Retina (tissue), 1 donor: ENCODE results near the gene CXCR2.
A peak's percentile ranks its signal among the peaks of the same experiment; 100 is the strongest.
"Not testable (repeated sequence)": the region's sequence is repeated elsewhere in the genome, so short reads cannot be mapped to it uniquely, and the experiment has no call there.

Experiments used
- DNase-seq: peaks from one replicate; pipeline ENCODE4 v3.0.0-alpha.2; 2016

CXCR2 gene

DNA sequence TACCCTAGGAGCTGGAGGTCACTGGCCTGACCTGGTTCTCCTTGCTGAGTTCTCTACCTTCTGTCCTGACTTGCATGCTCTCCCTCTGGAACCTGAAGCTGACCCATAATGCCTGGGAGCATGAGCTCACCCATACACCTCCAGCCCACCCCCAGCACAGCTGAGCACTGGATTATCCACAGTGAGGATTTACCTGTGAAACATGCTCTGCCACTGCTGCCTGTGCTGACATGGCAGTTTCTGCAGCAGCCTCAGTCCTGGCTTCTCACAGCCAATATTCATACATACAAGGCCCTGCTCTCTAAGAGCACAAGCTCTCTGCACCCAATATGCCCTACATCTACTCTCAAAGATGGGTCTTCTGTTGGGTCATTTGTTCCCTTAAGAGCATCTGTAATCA, 5.0 kb downstream of the CXCR2 start:
- no peak for DNase-seq

DNA sequence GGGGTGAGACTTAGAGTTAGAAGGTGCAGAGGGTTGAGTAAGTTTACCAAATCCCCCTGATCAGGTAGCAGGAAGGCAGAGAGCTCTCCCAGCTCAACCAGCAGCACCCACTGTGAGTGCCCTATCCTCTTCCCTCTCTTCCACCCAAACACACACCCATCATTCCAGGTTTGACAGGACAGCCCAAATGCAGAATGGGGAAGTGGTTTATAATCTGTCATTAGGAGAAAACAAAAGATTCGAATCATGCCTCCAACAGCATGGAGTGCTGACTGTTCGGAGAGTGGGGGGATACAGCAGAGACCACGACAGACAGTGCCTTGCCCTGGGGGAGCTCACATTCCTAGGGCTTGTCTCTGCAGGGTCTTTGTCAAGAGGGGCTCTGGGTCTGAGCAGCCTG, 11.7 kb downstream of the CXCR2 start:
- no peak for DNase-seq

DNA sequence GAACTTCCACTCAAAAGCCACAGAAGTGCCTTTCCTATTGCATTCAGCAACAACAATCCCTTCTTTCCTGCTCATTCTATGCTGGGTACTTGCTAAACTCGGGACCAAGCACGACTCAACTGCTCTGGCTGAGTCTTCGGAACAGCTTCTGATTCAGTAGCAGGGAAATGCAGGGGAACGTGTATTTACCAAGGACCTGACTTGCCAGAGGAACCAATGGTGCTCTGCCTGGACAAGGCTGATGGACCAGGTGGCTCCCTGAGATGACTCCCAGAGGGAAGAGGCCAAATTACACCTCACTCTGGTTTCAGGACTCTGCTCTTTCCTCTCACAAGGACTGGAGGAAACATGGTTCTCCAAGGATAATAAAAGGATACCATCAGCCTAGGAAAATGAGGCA, 12.2 kb downstream of the CXCR2 start:
- DNase-seq, result no peak

DNA sequence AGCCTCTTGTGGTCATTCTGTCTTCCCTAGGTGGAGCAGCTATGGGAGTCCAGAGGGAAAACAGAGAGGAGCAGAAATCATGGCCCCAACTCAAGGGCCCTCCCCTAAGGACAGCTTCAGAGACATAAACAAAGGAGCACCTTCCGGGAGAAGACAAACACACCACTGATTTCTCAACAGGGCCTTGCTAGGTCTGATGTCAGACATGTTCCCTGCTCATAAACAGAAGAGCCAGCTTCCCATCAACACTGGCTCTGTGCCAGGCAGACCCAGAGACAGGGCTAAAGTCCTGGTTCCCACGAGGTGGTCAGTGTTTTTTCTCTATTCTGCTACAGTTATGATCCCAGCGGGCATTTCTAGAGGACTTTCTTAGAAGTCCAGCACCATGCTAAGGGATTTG, 19.3 kb downstream of the CXCR2 start:
- no peak for DNase-seq

DNA sequence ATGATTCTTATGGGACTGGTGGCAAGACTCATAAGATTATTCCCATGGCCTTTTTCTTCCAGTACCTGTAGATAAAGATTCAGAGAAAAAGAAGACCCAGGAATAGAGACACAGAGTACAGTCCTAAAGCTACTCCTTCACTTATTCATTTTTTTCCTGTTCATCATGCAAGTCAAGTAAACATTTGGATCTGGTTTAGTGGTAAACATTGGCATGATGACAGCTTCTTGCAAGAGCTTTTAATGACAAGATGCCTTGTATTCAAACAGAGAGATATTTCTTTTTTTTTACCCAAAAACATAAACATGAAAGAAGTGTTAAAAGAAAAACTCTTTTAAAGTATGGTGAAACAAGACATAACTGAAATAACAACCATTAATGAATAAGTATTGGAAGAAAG, 20.2 kb downstream of the CXCR2 start:
- no peak for DNase-seq

DNA sequence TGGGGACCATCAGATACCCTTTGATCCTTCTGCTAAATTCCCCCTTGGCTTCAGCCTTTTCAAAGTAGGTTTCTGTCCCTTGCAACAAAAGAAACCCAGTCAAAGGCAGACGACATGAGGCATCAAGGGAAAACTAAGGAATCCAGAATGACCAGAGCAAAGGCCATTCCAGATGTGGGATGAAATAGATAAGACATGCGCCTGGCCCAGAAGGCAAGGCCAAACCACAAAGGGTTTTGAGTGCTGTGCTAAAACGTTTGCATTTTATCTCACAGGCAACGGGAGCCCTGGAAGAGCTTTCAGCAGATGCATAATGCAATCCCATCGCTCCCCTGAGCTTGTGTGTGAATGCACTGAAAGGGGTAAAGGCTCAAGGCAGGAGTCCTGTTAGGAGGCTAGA, 23.3 kb downstream of the CXCR2 start:
- DNase-seq, result no peak

DNA sequence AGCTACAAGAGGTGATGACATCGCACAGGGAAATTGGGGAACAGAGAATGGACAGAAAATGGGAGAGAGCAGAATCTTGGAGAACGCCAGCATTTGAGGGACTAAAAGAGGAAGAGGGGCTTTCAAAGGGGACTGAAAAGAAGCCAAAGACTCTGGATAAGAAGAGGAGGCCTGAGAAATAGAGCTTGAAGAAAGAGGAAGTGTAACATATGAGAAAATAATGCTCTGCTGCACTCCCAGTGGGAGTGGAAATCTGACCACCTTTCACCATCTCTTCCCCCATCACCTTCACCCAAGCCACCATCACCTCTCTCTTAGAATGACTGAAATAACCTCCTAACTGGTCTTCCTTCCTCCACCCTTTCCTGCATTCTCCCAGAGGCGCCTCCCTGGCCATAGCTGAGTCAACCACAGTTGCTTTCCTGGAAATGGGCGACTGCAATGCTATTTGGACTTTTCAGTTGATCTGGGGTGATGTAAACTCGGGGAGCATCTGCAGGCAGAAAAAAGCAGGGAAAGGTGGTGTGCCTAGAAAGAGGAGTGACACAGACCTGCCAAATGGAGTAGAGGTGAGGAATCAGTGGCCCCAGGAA, 24.1 kb downstream of the CXCR2 start:
- DNase-seq, result no peak

DNA sequence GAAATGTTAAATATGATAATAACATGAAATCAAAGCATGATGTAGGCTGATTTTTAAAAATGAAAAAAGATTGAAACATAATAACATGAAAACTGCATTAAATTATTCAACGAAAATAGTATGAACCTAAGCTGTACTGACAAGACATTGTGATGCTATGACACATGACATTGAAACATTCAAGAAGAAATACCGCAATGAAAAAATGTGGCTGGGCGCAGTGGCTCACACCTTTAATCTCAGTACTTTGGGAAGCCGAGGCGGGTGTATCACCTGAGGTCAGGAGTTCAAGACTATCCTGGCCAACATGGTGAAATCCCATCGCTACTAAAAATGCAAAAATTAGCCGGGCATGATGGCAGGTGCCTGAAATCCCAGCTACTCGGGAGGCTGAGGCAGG, 26.3 kb downstream of the CXCR2 start:
- no peak for DNase-seq

DNA sequence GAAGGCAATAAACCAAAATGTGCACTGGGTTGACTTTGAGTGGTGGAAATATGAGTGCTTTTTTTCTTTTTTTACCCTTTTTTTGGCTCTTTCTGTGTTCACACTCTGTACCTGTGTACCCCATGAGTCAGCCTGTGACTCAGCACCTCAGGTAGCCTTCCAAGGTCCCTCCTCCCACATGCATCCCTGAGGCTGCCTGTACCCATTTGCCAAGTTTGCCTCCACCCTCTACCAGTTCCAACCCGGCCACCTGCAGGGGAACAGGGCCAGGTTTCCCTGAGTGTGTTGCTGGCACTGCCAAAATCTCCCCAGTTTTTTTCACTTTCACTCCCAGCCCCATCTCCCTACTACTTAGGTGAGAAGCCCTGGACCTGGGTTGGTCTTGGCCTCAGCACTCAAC, 26.9 kb downstream of the CXCR2 start:
- DNase-seq, result no peak

DNA sequence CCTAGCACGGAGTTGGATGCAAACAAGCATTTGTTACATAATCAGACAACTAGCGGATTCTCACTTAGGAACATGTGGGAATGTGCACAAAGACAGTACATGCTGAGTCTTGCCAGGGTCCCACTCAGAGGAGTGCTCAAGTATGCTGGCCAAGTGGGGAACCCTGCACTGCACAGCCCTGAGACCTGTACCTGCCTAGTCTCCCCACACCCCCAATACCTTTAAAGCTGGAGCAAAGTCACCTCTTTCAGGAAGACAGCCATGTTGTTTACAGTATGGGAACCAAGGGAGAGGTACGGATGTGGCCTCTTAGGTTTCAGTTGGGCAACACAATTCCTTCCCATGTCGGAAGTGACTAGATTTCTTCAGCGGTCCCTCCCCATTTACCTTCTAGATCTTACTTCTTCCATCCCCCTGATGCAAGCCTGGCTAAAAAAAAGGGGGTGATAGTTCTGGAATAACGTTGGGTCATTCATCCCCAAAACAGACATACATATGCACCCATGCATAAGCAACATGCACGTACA, 30.2 kb downstream of the CXCR2 start:
- DNase-seq, result no peak

DNA sequence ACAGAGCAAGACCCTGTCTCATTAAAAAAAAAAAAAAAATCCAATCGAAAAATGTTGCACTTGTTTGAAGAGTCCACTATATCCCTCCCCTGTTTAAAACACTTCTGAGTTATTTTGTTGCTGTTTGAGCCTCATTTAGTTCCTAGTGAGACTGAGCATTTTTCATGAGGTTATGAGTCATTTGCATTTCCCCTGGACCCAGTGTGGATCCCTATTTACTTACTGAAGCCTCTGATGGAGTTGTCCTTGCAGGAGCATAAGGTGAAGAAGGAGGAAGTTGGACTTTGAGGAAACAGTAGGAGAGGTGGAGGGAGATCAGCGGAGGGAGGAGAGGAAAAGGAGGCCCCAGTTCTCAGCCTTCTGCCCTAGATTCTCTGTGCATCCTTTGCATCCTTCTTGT, 35.8 kb downstream of the CXCR2 start:
- no peak for DNase-seq

DNA sequence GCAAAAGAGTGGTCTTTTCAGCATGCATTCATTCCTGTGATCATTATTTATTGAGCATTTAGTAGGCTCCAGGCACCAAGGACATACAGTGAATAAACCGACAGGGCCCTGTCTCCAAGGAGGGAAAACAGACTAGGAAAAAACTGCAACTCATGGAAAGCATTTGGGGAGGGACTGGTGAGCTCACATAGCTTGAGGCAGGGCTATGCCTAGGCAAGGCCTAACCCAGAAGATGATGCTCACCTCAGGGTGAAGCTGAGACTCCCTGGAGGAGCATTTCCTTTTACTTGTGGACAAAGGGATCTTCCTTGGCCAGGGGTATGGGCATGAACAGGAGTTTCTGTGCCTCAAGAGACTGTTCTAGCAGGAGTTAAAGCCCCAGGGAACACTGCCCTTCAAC, 37.0 kb downstream of the CXCR2 start:
- no peak for DNase-seq

DNA sequence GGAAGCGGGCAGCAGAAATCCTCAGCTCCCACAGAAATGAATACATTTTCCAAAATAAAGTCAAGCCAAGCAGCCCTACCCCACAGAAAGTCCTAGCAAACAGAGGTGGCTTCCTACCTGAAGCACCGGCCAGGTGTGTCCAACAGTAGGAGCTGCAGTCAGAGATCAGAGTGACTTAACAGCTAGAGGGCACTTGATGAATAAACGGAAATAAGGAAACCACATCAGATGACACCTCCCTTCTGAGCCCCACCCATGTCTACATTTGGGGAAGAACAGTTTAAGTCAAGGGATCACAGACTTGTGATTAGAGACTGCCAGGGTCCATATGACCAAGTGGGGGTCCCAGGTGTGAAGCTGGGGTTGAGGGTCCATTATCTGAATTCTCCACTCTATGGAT, 41.0 kb downstream of the CXCR2 start, which contains the start of gene CXCR1:
Gene CXCR1, minus strand, starts transcription at position 172 of the 400 bp plus-strand sequence. CDS start 1,751 bp downstream, outside the sequence.
- no peak for DNase-seq

DNA sequence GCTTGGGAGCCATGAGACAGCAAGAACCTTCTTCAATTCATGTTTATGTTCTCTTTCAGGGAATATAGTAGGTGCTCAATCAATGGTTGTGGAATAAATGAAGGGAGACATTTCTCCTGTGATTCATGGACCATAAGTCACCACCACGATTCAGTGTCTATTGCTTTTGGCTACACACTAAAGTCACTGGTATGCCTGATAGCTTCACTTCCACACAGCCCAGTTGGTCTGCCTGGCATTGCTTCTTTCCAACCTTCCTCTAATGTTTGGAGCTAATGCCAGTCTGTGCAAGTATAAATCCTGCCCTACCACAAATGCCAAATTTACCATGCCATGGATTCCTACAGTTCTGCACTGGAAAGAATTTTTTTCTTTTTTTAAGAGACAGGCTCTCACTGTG, 42.2 kb downstream of the CXCR2 start:
- DNase-seq, result no peak

DNA sequence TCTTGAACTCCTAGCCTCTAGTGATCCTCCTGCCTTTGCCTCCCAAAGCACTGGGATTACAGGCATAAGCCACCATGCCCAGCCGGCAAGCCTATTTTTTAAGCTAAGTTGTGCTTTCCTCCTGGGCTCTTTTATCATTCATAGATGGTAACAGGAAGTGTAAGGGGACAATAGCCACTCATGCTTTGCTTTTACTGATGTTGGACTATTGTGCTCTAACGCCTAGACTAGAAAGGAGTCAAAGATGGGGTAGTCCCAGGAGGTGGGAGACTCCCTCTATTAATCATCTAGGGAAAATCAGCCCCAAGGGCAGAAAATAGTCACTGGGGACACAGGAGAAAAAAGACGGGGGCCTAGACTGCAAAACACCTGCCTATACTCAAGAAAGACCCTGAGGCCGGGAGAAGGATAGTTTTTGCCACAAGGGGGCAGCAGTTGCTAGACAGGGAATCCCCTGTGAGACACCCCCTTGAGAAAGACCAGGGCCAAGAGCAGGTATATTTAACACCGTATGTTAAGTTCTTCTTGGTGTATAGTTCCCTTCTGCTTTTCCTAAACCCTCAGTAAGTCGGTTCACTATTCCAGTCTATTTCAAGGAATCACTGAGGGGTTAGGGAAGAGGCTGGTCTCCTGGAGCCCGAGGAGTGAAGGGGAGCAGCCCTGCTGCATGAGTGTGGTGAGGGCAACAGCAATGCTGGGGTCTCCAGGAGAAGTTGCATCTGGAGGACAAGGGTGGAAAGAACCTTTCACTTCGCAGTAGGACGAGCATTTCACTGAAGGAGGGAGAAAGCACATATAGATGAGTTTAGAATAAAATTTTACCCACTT, 43.0 kb downstream of the CXCR2 start:
- DNase-seq, result peak; percentile 38

DNA sequence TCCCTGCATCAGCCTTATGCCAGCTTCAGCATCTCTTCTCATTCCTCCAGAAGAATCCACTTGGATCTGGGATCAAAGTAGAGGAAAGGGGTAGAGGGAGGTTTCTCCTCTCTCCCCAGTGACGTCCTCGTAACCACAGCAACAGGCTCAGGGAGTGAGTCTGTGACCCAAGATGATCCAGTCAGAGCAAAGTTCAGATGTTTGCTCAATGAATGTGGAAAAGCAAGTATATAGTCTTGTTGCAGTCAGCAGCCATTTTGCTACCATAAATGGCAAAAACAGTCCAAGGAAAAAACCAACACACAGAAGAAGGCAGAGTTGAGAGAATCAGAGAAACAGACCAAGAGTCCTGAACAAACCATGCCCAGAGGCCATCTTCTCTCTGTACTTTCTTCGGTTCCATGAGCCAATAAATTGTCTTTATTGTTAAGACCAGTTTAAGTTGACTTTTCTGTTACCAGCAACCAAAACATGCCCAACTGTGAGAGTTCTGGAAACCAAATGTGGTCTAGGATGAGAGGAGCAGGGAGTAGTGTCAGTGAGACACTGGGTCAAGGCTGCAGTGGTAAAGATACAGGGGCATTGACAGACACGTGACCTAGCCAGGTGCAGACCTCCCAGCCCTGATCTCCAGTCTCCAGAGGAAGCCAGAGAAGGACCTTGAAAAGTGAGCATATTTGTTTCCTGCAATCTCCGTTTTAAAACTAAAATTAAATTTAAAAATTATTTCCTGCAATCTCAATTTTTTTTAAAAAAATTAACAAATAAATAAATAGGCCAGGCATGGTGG, 44.1 kb downstream of the CXCR2 start:
- DNase-seq, result no peak

DNA sequence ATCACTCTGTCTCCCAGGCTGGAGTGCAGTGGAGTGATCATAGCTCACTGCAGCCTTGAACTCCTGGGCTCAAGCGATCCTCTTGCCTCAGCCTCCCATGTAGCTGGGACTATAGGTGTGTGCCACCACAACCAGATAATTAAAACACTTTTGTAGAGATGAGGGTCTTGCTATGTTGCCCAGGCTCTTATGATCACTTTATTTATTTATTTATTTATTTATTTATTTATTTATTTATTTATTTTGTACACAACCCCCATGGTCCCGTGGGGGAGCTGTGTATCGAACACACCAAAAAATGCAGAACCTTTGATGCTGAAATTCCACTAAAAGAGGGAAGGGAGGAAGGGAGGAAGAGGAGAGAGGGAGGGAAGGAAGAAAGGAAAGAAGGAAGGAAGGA, 45.9 kb downstream of the CXCR2 start:
- DNase-seq, result not testable (repeated sequence)

DNA sequence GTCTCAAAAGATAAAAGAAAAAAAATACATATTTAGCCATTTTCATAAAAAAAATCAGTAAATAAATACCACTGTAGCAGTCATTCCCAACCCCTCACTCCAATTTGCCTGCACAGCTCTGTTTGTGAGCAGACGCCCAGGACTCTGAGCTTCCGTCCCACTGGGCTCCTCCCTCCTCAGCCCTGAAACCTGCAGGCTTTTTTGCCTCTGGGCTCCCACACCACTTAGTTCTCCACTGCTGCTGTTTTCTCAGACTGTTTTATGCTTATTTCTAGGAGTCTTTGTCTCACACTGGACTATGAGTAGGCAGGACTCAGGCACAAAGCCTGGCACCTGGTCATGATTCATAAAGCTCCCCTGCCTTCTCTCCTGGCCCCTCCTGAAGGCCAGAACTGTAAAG, 47.0 kb downstream of the CXCR2 start:
- DNase-seq, result no peak

DNA sequence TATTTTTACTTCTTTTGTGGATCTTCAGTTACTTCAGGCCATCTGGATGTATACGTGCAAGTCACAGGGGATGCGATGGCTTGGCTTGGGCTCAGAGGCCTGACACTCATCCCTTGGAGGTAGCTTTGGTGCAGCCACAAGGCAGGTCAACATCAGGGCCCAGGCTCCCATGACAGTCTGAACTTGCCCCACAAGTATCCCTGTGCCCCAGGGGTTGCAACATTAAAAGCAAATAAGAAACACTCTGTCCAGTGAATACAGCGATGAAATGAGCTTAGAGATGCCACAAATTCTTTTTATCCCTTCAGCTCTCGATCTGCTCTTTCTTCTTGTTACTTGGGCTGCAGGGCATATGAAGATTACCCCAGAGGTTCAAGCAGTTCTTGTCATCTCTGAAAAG, 54.0 kb downstream of the CXCR2 start:
- no peak for DNase-seq

DNA sequence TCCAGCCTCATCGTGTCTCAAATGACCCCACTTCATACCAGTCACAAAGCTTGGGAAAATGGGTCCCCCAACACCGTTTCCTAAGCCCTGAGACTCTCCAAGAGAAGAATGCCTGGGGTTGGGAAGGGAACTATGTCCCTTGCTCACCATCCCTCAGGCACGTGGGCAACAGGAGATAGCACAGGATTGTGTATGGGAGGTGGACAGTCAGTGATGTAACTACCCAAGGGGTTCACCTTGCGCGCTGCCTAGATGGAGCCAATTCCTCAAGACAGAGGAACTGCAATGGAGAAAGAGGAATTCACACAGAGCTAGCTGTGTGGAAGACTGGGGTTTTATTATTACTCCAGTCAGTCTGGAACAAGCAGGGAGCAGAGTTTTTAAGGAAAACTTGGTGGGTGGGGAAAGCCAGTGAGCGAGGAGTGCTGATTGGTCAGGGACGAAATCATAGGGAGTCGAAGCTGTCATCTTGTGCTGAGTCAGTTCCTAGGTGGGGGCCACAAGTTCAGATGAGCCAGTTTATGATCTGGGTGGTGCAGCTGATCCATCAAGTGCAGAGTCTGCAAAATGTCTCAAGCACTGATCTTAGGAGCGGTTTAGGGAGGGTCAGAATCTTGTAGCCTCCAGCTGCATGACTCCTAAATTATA, 54.8 kb downstream of the CXCR2 start:
- no peak for DNase-seq

DNA sequence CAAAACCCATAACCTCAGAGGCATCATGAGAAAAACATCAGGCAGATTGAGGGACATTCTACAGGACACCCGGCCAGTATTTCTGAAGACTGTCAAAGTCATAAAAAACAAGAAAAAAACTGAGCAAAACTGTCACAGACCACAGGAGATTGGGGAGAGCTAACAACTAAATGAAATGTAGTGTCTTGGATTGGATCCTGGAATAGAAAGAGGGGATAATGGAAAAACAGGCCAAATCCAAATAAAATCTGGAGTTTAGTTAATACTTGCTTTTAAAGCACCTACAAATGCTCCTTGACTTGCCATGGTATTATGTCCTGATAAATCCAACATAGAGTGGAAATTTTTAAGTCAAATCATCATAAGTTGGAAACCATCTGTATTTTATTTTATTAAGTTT, 58.5 kb downstream of the CXCR2 start:
- no peak for DNase-seq

DNA sequence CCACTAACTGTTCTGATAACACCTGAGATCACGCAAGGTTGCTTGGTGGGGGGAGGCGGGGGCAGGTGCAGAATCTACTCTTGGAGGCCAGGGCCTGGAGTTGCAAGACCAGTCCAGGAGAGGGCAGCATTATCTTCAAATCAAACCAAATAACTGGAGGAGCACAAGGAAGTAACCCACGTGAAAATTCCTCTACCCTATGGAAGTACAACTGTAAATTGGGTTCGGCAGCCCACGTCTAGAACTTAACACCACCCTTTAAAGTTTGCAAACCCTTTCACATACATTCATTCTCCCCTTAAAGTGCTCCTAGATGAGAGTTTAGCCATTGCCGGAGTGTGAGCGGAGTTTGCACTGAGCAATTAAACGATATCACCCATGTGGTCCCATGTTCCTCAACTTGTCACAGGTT, 60.5 kb downstream of the CXCR2 start:
- DNase-seq, result peak; percentile 57
